A549 (cell line): ENCODE results near the gene CPS1.

Source experiments
- KDM1A ChIP-seq: fragments of 200-600 bp; sonication (generic); IDR thresholded peaks from 2 replicates; pipeline ENCODE4 v1.6.1; 2016; ENCODE audit warnings: low read depth, mild to moderate bottlenecking
- MAX ChIP-seq: IDR thresholded peaks from 2 replicates; pipeline ENCODE4 v1.6.1; 2012
- POLR2A ChIP-seq: IDR thresholded peaks from 2 replicates; pipeline ENCODE4 v1.6.1; 2012; ENCODE audit warnings: mild to moderate bottlenecking, low read length

DNA sequence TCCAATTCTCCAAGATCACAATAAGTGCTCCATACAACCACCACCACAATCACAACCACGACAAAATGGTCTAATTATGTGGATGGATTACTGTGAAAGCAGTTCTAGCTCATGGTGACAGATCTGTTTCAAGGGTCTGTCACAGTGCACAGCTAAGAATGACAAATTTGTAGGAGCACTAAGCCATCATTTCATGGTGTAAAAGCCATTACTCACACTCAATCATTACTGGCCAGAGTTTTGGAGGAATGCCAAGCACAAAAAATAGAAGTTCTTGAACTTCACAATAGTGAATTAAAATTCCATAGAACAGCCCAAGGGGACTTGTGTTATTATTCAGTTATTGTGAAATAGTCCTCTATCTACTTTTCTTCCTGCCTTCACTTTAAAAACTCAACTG, 2.3 kb downstream of the CPS1 start:
- no peak for TF ChIP-seq MAX
- TF ChIP-seq POLR2A = no peak
- TF ChIP-seq KDM1A = no peak
